Dendritic cell treated with granulocyte-macrophage colony-stimulating factor and Interleukin-4, amounts not matched to agents 40 ng/mL and 50 ng/mL, for 4 days (primary cell): Measurements from ENCODE around the gene SUOX.
A peak's percentile ranks its signal among the peaks of the same experiment; 100 is the strongest.
"Not testable (repeated sequence)": the region's sequence is repeated elsewhere in the genome, so short reads cannot be mapped to it uniquely, and the experiment has no call there.

Experiments used
- H3K27ac Mint-ChIP-seq: one replicate; pipeline ENCODE4 v1.8.0; 2022; ENCODE audit warnings: mild to moderate bottlenecking, mixed read lengths
- H3K27me3 Mint-ChIP-seq: one replicate; pipeline ENCODE4 v1.8.0; 2022; ENCODE audit warnings: mild to moderate bottlenecking, mixed read lengths
- H3K36me3 Mint-ChIP-seq: one replicate; pipeline ENCODE4 v1.8.0; 2022; ENCODE audit warnings: low read depth, mixed read lengths
- H3K4me1 Mint-ChIP-seq: one replicate; pipeline ENCODE4 v1.8.0; 2022; ENCODE audit warnings: low read depth, mixed read lengths
- H3K4me3 Mint-ChIP-seq: one replicate; pipeline ENCODE4 v1.8.0; 2022; ENCODE audit warnings: mild to moderate bottlenecking, moderate library complexity, mixed read lengths
- H3K9me3 Mint-ChIP-seq: one replicate; pipeline ENCODE4 v1.8.0; 2022; ENCODE audit warnings: mixed read lengths
- intact Hi-C: fragments of 100-400 bp; cut with micrococcal nuclease; formaldehyde crosslinking; loops from one replicate; pipeline ENCODE4 v1.15.0; 2022

Gene SUOX

DNA sequence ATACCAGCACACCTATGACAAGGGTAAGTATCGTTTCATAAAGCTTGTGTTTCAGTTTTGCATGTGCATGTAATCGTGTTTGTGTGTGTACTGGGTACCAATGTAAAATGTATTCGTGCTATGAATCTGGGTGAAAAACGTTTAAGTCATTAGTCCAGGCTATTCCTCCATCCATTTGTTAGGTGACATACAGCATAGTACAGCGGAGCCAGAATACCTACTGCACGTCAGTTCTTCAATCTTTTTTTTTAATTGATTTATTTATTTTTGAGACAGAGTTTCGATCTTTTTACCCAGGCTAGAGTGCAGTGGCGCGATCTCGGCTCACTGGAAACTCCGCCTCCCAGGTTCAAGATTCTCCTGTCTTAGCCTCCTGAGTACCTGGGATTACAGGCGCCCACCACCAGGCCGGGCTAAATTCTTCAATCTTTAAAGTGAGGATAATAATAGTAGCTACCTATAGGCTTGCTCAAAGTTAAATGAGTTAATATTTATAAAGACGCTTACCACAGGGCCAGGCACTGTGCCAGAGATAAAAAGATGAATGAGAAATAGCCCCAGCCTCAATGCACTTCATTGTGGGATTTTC lies 44.0 kb downstream of the SUOX start:
- Mint-ChIP-seq H3K4me1 (peaks cover 10% of the 10 kb centered on the region), H3K36me3 (peaks cover 63% of the 10 kb centered on the region)

DNA sequence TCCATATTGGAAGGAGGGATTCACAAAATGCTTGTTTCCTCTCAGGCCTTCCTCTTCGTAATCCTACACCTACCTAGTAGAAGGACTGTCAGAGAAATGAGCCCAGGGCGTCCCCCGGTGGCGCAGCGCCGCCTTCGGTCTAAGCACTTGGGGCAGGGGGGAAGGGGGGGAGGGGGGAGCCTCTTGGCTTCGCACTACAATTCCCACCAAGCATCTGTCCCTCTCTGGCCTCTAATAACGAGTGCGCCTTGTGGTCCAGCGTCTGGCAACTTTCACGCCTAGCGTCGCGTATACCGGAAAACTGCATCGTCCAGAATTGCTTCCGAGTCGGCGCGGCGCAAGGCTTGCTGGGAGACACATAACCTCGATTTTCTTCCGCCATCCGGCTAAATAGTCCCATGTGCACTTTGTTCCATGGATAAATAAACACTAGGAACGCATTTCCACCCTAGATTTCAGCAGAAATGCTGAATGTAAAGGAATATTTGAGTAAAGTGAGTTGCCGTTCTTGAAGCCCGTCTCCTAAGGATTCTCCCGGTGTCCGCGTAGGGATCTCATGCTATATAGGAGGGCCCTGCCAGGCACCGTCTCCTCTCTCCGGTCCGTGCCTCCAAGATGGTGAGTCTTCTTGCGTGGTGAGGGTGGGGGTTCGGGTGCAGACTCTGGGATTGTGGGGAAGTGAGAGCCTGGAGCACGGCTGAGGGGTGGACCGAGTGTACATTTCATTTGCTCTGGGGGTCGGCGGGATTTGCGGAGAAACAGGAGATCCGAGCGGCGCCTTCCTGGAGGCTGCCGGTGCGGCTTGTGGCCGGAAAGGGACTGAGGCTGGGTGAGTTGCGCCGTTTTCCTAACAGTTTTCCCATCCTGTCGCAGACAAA lies 44.7 kb downstream of the SUOX start, which contains the start of gene RPS26:
RPS26 (plus strand) TSS at position 367 of the 878 bp plus-strand sequence; CDS start at position 616, 249 bp downstream.
- peaks cover 10% of the 10 kb centered on the region for H3K4me1 Mint-ChIP-seq
- peaks cover 63% of the 10 kb centered on the region for H3K36me3 Mint-ChIP-seq
- H3K4me3 Mint-ChIP-seq, result peak within 1 kb of the TSS; percentile 95
- peak within 1 kb of the TSS; percentile 97 for H3K27ac Mint-ChIP-seq
- intact Hi-C loops, result loop anchor here (2.0 to 5.0 kb wide), 4 partner anchors 45 to 304 kb away; partner anchors contain the start of genes PA2G4, RPL41, SUOX and ZC3H10
- H3K27me3 Mint-ChIP-seq, result no peaks in the 10 kb centered on the region
- no peaks in the 10 kb centered on the region for H3K9me3 Mint-ChIP-seq

More for the DNA sequence above, 44.0 kb downstream of the SUOX start:
- Mint-ChIP-seq H3K9me3 (no peaks in the 10 kb centered on the region), H3K27me3 (no peaks in the 10 kb centered on the region), H3K4me3 (peak overlapping the region; percentile 46), H3K27ac (peak overlapping the region; percentile 97)
- intact Hi-C loops, result loop anchor here (2.0 to 5.0 kb wide), 4 partner anchors 44 to 304 kb away; partner anchors contain the start of genes PA2G4, RPL41, SUOX and ZC3H10

DNA sequence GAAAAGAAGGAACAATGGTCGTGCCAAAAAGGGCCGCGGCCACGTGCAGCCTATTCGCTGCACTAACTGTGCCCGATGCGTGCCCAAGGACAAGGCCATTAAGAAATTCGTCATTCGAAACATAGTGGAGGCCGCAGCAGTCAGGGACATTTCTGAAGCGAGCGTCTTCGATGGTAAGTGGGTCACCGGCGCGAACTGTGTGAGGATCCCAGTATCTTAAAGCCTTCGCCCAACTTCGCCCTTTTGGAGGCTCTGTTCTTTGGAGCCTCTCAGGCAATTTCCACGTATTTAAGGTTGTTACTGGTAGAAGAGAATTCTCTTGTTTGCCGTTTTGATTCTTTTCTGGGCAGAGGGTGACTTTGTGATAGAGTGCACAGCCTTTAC lies 45.3 kb downstream of the SUOX start:
- H3K36me3 Mint-ChIP-seq, result peaks cover 57% of the 10 kb centered on the region
- intact Hi-C loops, result loop anchor here (5.0 kb wide), 3 partner anchors 60 to 305 kb away; partner anchors contain the start of genes PA2G4, RPL41 and ZC3H10
- H3K4me1 Mint-ChIP-seq, H3K27me3 Mint-ChIP-seq, H3K9me3 Mint-ChIP-seq: not testable (repeated sequence)
- H3K27ac Mint-ChIP-seq, result peak overlapping the region; percentile 97
- peak overlapping the region; percentile 95 for H3K4me3 Mint-ChIP-seq

DNA sequence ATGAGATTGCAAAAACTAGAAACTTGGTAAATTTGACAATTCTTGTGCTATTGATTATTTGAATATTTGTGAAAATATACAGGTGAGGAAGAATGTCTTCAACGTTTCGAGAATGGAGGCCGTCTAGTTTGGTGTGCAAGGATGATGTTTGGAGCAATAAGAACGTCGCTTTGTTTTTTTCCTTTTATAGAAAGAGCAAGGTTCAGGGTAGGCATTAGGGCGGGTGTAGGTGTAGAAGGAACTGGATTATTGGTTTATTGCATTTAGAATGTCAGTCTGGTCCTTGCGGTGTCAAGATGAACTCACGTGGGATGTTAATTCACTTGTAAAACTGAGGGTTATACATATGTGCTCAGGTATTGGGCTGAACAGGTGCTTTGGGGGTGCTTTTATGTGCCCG lies 45.8 kb downstream of the SUOX start:
- intact Hi-C loops, result loop anchor here (5.0 kb wide), 3 partner anchors 59 to 306 kb away; partner anchors contain the start of genes PA2G4, RPL41 and ZC3H10
- H3K27ac Mint-ChIP-seq, result peak overlapping the region; percentile 97
- H3K27me3 Mint-ChIP-seq, result no peaks in the 10 kb centered on the region
- no peaks in the 10 kb centered on the region for H3K9me3 Mint-ChIP-seq
- H3K4me1 Mint-ChIP-seq, result peaks cover 10% of the 10 kb centered on the region
- peaks cover 53% of the 10 kb centered on the region for H3K36me3 Mint-ChIP-seq
- peak overlapping the region; percentile 95 for H3K4me3 Mint-ChIP-seq

DNA sequence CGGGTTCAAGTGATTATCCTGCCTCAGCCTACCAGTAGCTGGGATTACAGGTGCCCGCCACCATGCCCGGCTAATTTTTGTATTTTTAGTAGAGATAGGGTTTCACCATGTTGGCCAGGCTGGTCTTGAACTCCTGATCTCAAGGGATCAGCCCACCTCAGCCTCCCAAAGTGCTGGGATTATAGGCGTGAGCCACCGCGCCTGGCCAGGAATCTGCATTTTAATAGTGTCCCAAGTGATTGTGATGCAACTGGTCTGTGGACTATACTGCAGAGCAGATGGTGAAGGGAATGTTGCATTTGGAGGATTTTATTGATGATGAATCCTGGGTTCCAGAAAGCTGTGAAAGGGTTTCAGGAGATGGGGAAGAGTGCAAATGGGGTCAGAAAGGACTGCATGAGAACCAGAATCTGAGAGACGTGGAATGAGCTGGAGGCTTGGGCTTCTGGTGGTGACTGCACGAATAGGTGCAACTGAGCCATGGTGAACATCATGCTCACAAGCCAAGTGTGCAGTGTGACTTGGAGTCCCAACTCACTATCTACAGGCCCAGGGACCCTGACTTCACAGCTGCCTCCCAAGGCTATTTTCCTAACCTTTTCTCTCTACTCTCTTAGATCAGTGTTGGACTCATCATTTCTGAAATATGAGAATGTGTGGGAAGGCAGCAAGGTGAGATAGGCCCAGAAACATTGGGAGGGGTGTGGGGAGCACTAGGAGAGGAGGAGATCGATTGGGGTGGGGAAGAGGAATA lies 49.1 kb downstream of the SUOX start:
- Mint-ChIP-seq H3K27ac (peak overlapping the region; percentile 47), H3K9me3 (no peaks in the 10 kb centered on the region), H3K36me3 (peaks cover 51% of the 10 kb centered on the region), H3K4me3 (no peak overlapping the region), H3K4me1 (peaks cover 10% of the 10 kb centered on the region), H3K27me3 (no peaks in the 10 kb centered on the region)
- intact Hi-C loops, result no loop called here

DNA sequence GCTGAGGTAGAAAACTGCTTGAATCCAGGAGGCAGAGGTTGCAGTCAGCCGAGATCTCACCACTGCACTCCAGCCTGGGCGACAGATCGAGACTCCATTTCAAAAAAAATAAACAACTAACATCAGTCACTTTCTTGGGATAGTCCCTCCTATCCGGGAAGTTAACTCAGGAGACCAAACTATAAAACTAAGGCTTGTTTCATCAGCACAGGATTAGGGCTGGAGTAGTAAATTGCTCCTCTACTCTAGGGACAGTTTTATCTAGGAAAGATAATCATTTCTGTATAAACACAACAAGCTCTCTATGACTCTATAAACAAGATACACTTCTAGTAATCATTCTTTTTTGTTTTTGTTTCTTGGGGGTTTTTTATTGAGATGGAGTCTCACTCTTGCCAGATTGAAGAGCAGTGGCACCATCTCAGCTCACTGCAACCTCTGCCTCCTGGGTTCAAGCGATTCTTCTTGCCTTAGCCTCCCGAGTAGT lies 56.4 kb downstream of the SUOX start:
- H3K27me3 Mint-ChIP-seq, result peaks cover 1% of the 10 kb centered on the region
- H3K27ac Mint-ChIP-seq, result no peak overlapping the region
- H3K9me3 Mint-ChIP-seq, result no peaks in the 10 kb centered on the region
- intact Hi-C loops, result no loop called here
- no peak overlapping the region for H3K4me3 Mint-ChIP-seq
- no peaks in the 10 kb centered on the region for H3K4me1 Mint-ChIP-seq
- H3K36me3 Mint-ChIP-seq, result no peaks in the 10 kb centered on the region
